Endothelial cell of umbilical vein (primary cell): ENCODE results near the gene LRP5. TPM values are rescaled to one million over a fixed set of nuclear protein-coding genes. Genes with fewer than 3 reads are reported as not detected.

Experiments used
- BruUV-seq: library from RNA; stranded (reverse); fragments of 400-500 nt; replicated peaks from 2 replicates; lab custom pipeline; 2021; lab: Mats Ljungman, UMichigan
- CTCF ChIA-PET: fragments of 300-600, 350-600 bp; sonication (Branson Sonifier 250); formaldehyde crosslinking; loops from one replicate; lab custom pipeline; 2021; ENCODE audit warnings: antibody characterized with exemption, inconsistent platforms; lab: Charles Lee
- POLR2A ChIA-PET: fragments of 300-600, 350-600 bp; sonication (Branson Sonifier 250); formaldehyde crosslinking; loops from one replicate; lab custom pipeline; 2021; ENCODE audit warnings: antibody characterized with exemption, inconsistent platforms; lab: Charles Lee
- DNase-seq: peaks from one replicate; pipeline ENCODE4 v3.0.0-alpha.2; 2011; ENCODE audit warnings: low read depth, low spot score
- FAIRE-seq: peaks from 2 replicates; lab custom pipeline; 2011; peaks lifted over from hg19 to GRCh38; lab: Jason Lieb, UNC
- H2AFZ ChIP-seq: 2 replicates; pipeline ENCODE4 v1.6.0; 2012; ENCODE audit warnings: low read depth, low read length, control low read depth, inconsistent platforms
- H3K27ac ChIP-seq: 2 replicates; pipeline ENCODE4 v1.5.1; 2011; ENCODE audit warnings: low read depth, mild to moderate bottlenecking, control low read depth, low read length, moderate library complexity; ENCODE audit not compliant: insufficient read depth
- H3K27me3 ChIP-seq, 2 experiments: 2 replicates each; pipeline versions ENCODE4 v1.6.0 to v1.6.1; 2011; ENCODE audit warnings: low read length in 2 of 2, mixed read lengths in 1 of 2; ENCODE audit not compliant: control insufficient read depth in 2 of 2, insufficient read depth in 2 of 2
- H3K36me3 ChIP-seq, 2 experiments: 2 replicates in 1 of 2; 3 replicates in 1 of 2; pipeline ENCODE4 v1.5.1; 2011; ENCODE audit warnings: low read length in 2 of 2, mild to moderate bottlenecking in 1 of 2, moderate library complexity in 1 of 2; ENCODE audit not compliant: control insufficient read depth in 2 of 2, insufficient read depth in 2 of 2; ENCODE audit errors: extremely low read depth in 1 of 2
- H3K4me1 ChIP-seq: 3 replicates; pipeline ENCODE4 v1.5.1; 2011; ENCODE audit warnings: mild to moderate bottlenecking, low read length; ENCODE audit not compliant: control insufficient read depth, insufficient read depth; ENCODE audit errors: extremely low read depth
- H3K4me2 ChIP-seq: 2 replicates; pipeline ENCODE4 v1.6.1; 2011; ENCODE audit warnings: low read length, control low read depth, mixed read lengths; ENCODE audit not compliant: insufficient read depth
- H3K4me3 ChIP-seq, 3 experiments: fragments of 200-600 bp in 1 of 3; sonication (generic), shearing (Covaris generic) in 1 of 3; replicated peaks in 1 of 3; 2 replicates each; pipeline ENCODE4 v1.5.1; 2011 to 2016; ENCODE audit warnings: control low read depth in 3 of 3, low read length in 3 of 3, mild to moderate bottlenecking in 2 of 3, inconsistent platforms in 1 of 3, low read depth in 1 of 3, moderate library complexity in 1 of 3; ENCODE audit not compliant: insufficient read depth in 1 of 3
- H3K79me2 ChIP-seq: 2 replicates; pipeline ENCODE4 v1.6.0; 2012; ENCODE audit warnings: low read length, inconsistent platforms; ENCODE audit not compliant: control insufficient read depth, insufficient read depth
- H3K9ac ChIP-seq: replicated peaks from 2 replicates; pipeline ENCODE3; 2011; ENCODE audit warnings: low read length, control low read depth; ENCODE audit not compliant: insufficient read depth; ENCODE audit errors: extremely low read depth
- H3K9me1 ChIP-seq: replicated peaks from 3 replicates; pipeline ENCODE4 v1.6.0; 2011; ENCODE audit warnings: mild to moderate bottlenecking, low read length; ENCODE audit not compliant: control insufficient read depth, insufficient read depth; ENCODE audit errors: extremely low read depth
- H3K9me3 ChIP-seq: replicated peaks from 2 replicates; pipeline ENCODE4 v1.5.1; 2012; ENCODE audit warnings: low read length, inconsistent platforms; ENCODE audit not compliant: control insufficient read depth, insufficient read depth
- H4K20me1 ChIP-seq: replicated peaks from 2 replicates; pipeline ENCODE3; 2011; ENCODE audit warnings: mild to moderate bottlenecking, low read length; ENCODE audit not compliant: control insufficient read depth, insufficient read depth; ENCODE audit errors: extremely low read depth
- EZH2 ChIP-seq: IDR thresholded peaks from 2 replicates; pipeline ENCODE4 v1.6.1; 2012; ENCODE audit warnings: borderline replicate concordance, low read depth, mild to moderate bottlenecking, moderate library complexity, low read length, inconsistent platforms; ENCODE audit not compliant: severe bottlenecking
- FOS ChIP-seq: IDR thresholded peaks from 2 replicates; pipeline ENCODE4 v1.6.1; 2011; ENCODE audit warnings: mild to moderate bottlenecking, low read length, moderate library complexity, borderline replicate concordance; ENCODE audit not compliant: insufficient read depth
- GATA2 ChIP-seq: IDR thresholded peaks from 2 replicates; pipeline ENCODE4 v1.7.0; 2011; ENCODE audit warnings: low read depth, mild to moderate bottlenecking, moderate library complexity, mixed read lengths, low read length; ENCODE audit not compliant: insufficient read length, insufficient read depth
- JUN ChIP-seq: IDR thresholded peaks from 2 replicates; pipeline ENCODE4 v1.6.1; 2011; ENCODE audit warnings: borderline replicate concordance, low read depth; ENCODE audit not compliant: insufficient read length, insufficient read depth
- MYC ChIP-seq: IDR thresholded peaks from one replicate; pipeline ENCODE4 v1.6.1; 2011; ENCODE audit warnings: mild to moderate bottlenecking, low read depth, low read length
- POLR2A ChIP-seq: IDR thresholded peaks from 2 replicates; pipeline ENCODE4 v1.6.1; 2012; ENCODE audit warnings: low read depth, mild to moderate bottlenecking, control low read depth, low read length
- POLR2AphosphoS5 ChIP-seq: IDR thresholded peaks from 2 replicates; pipeline ENCODE4 v1.6.1; 2012; ENCODE audit warnings: low read depth, mild to moderate bottlenecking, control low read depth, low read length, moderate library complexity; ENCODE audit not compliant: insufficient read depth
- dilution Hi-C: fragments of 300-500 bp; cut with MboI; formaldehyde crosslinking; loops from one replicate; pipeline ENCODE4 v1.15.0; 2019; ENCODE audit warnings: low sequenced_read_pairs; ENCODE audit not compliant: extremely low pct_ligation_motif_present
- intact Hi-C: fragments of 100-400 bp; cut with micrococcal nuclease; formaldehyde crosslinking; loops from one replicate; pipeline ENCODE4 v1.10.0; 2022
- polyA plus RNA-seq, 4 experiments: library from polyadenylated mRNA; depleted of rRNA in 3 of 4; stranded (reverse) in 3 of 4; unstranded in 1 of 4; fragments of >200 nt; gene quantifications; 2 replicates each; pipeline versions ENCODE4 v1.2.1 to v1.2.3, GENCODE V29; 2011 to 2012; ENCODE audit warnings: missing spikeins in 1 of 4
- total RNA-seq: library from RNA; stranded (reverse); gene quantifications from 2 replicates; pipeline ENCODE4 v1.2.3, GENCODE V29; 2021
- TF ChIP-seq, protein P1 (sequence below), 2 donors: IDR thresholded peaks; 1 replicate in 1 of 2; 2 replicates in 1 of 2; pipeline ENCODE4 v1.5.1; 2011; ENCODE audit warnings: low read length in 2 of 2, mild to moderate bottlenecking in 2 of 2, moderate library complexity in 2 of 2, control low read depth in 1 of 2, inconsistent platforms in 1 of 2, low read depth in 1 of 2; ENCODE audit not compliant: insufficient read depth in 1 of 2; ENCODE audit errors: extremely low read depth in 1 of 2
- TF ChIP-seq, protein P2 (sequence below): IDR thresholded peaks from 2 replicates; pipeline ENCODE4 v1.6.1; 2011; ENCODE audit not compliant: insufficient read depth, insufficient read length

LRP5 gene
- total and polyA plus RNA-seq, 2 donors (not counting 3 experiments of a cell fraction or from before 2014, with no cell fraction given), result 35.1 to 51.8 TPM

DNA sequence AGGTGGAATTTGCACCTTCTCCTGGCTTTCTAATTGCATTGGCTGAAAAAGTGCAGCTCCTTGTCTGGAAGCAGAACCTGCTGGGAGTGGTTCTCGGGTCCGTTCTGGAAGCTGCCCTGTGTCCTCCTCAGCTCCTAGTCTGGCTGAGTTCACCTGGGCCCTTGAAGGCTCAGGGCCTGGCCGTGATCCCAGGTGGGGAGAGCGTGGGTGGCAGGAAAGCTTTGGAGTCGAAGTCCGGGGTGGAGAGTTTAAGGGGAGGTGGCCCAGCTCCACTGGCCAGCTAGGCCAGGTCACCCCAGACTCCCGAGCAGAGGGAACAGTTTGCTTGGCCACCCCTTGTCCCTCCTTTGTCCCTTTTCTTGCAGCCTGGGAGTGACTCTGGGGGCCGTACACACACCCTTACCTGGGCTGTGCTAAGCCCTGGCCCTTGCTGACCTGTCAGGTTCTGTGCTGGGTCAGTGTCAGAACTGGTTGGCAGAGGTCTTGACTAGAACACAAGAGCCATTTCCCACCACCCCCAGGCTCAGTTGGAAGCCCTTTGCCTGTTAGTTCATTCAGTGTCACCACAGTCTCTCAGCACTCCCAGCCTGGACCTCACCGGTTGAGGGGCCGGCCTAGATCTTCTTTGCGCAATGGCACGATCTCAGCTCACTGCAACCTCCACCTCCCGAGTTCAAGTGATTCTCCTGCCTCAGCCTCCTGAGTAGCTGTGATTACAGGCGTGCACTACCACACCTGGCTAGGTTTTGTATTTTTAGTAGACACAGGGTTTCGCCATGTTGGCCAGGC lies 37.3 kb downstream of the LRP5 start:
- DNase-seq (no peak), FAIRE-seq (no peak)
- H3K4me1 ChIP-seq, result peaks cover under 1% of the 10 kb centered on the region
- ChIA-PET POLR2A (no interaction called here), CTCF (no interaction called here)
- BruUV-seq, result no TSS peak
- TF ChIP-seq, protein P1, sequence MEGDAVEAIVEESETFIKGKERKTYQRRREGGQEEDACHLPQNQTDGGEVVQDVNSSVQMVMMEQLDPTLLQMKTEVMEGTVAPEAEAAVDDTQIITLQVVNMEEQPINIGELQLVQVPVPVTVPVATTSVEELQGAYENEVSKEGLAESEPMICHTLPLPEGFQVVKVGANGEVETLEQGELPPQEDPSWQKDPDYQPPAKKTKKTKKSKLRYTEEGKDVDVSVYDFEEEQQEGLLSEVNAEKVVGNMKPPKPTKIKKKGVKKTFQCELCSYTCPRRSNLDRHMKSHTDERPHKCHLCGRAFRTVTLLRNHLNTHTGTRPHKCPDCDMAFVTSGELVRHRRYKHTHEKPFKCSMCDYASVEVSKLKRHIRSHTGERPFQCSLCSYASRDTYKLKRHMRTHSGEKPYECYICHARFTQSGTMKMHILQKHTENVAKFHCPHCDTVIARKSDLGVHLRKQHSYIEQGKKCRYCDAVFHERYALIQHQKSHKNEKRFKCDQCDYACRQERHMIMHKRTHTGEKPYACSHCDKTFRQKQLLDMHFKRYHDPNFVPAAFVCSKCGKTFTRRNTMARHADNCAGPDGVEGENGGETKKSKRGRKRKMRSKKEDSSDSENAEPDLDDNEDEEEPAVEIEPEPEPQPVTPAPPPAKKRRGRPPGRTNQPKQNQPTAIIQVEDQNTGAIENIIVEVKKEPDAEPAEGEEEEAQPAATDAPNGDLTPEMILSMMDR (IDR thresholded peaks at IDR 0.05; ENCODE audit: extremely low read depth in 1 of 2, insufficient read depth in 1 of 2, low read depth in 1 of 2, low read length in 2 of 2), result no peak
- TF ChIP-seq POLR2A (no peak), EZH2 (no peak), MYC (no peak), POLR2AphosphoS5 (no peak), FOS (no peak), GATA2 (no peak), JUN (no peak)
- TF ChIP-seq, protein P2, sequence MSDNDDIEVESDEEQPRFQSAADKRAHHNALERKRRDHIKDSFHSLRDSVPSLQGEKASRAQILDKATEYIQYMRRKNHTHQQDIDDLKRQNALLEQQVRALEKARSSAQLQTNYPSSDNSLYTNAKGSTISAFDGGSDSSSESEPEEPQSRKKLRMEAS, result no peak
- H3K4me3 ChIP-seq, result no peak overlapping the region
- no peaks in the 10 kb centered on the region for H3K27me3 ChIP-seq
- intact Hi-C loops (no loop called here), dilution Hi-C loops (no loop called here)
- no peak overlapping the region for H3K9ac ChIP-seq
- no peaks in the 10 kb centered on the region for H3K9me1 ChIP-seq
- no peaks in the 10 kb centered on the region for H3K9me3 ChIP-seq
- H4K20me1 ChIP-seq, result no peaks in the 10 kb centered on the region
- H3K27ac ChIP-seq, result no peak overlapping the region
- H3K36me3 ChIP-seq, result peaks cover 0 to 9% of the 10 kb centered on the region in 2 experiments
- no peak overlapping the region for H2AFZ ChIP-seq
- no peaks in the 10 kb centered on the region for H3K79me2 ChIP-seq
- no peak overlapping the region for H3K4me2 ChIP-seq
